Measurements from ENCODE around the gene PLEKHM3. TPM values are rescaled to one million over a fixed set of nuclear protein-coding genes. Genes with fewer than 3 reads are reported as not detected.

Gene PLEKHM3
- total RNA-seq, 1 experiment from 2014 or later: 8.4 TPM

DNA sequence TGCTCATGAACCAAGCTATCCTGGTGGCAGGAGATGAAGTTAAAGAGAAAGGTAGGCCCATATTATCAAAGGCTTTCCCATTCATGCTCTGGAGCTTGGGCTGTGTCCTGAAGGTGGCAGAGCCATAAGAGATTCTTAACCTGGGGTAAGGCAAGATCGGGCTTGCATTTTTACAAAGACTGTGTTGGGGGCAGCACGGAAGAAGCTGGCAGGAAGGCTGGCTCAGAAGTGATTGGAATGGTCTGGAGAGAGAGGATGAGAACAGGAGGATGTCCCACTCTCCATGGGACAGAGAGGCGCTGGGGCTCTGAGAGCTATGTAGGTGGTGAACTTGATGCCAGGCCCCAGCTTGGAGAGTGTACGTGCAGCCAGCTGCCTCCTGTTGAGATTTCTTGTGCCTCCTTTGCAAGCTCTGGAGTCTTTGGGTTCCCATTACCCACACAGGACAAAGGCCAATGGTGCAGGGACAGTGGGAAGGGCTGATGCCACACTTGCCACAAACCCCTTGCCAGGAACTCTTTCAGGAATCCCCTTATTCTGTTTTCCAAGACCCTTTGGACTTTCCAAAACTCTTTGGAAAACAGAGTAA lies 215.0 kb downstream of the PLEKHM3 start:
- H4K20me1 ChIP-seq (ENCODE audit: insufficient read depth): no peaks in the 10 kb centered on the region
- no peaks in the 10 kb centered on the region for H3K9me2 ChIP-seq (ENCODE audit: insufficient read depth)
- no peaks in the 10 kb centered on the region for H3K9me3 ChIP-seq (ENCODE audit: insufficient read depth, low read depth)
- no peak for DNase-seq
- BruUV-seq (replicated peaks): no TSS peak
- H2AFZ ChIP-seq: 0 out of 2 replicates have a peak overlapping the region, but pooled peaks have one; percentile 60
- ChIA-PET CTCF (interaction anchor here (1.0 kb wide), 1 partner anchor 18 kb away, joined by 4 read pairs; no protein-coding TSS in a partner anchor), POLR2A (ENCODE audit: unreplicated experiment) (interaction anchor here (0.6 kb wide), 1 partner anchor 1615 kb away, joined by 7 read pairs; no protein-coding TSS in a partner anchor)
- no peaks in the 10 kb centered on the region for H3K79me2 ChIP-seq (ENCODE audit: low read depth)
- H3K4me3 ChIP-seq: peak overlapping the region; percentile 16; the same call in 1 of the 2 replicates
- peak overlapping the region; percentile 64 for H3K27ac ChIP-seq
- peaks cover 20% of the 10 kb centered on the region; the same call in 1 of the 2 replicates for H3F3A ChIP-seq (ENCODE audit: insufficient read depth, low read depth)
- no peaks in the 10 kb centered on the region for H3K36me3 ChIP-seq (ENCODE audit: low read depth)
- no peak for TF ChIP-seq EZH2 (IDR thresholded peaks at IDR 0.05; ENCODE audit: low read depth)
- TF ChIP-seq, protein P1, sequence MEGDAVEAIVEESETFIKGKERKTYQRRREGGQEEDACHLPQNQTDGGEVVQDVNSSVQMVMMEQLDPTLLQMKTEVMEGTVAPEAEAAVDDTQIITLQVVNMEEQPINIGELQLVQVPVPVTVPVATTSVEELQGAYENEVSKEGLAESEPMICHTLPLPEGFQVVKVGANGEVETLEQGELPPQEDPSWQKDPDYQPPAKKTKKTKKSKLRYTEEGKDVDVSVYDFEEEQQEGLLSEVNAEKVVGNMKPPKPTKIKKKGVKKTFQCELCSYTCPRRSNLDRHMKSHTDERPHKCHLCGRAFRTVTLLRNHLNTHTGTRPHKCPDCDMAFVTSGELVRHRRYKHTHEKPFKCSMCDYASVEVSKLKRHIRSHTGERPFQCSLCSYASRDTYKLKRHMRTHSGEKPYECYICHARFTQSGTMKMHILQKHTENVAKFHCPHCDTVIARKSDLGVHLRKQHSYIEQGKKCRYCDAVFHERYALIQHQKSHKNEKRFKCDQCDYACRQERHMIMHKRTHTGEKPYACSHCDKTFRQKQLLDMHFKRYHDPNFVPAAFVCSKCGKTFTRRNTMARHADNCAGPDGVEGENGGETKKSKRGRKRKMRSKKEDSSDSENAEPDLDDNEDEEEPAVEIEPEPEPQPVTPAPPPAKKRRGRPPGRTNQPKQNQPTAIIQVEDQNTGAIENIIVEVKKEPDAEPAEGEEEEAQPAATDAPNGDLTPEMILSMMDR (conservative IDR thresholded peaks at IDR 0.05): no peak
- intact Hi-C loops (cut with micrococcal nuclease; ENCODE audit: unreplicated experiment): no loop called here
- no peaks in the 10 kb centered on the region for H3K27me3 ChIP-seq (ENCODE audit: insufficient read depth, low read depth)
- H3K4me2 ChIP-seq: peak overlapping the region; percentile 54
- peaks cover 31% of the 10 kb centered on the region for H3K4me1 ChIP-seq (replicated peaks; ENCODE audit: insufficient read depth)

DNA sequence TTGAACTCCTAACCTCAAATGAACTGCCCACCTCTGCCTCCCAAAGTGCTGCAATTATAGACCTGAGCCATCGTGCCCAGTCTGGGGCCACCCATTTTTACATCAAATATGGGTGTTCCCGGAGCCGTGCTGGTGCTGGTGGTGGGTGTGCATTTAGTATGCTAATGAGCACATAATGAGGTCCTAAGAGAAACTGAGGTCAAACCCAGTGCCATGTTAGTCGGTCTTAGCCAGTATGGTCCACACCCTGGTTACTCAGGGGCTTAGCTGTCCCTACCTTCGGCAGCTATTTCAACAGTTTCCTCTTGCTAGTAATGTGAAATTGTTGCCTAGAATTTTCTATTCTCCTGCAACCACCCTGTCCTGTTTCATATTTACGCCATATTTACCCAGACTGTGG lies 217.2 kb downstream of the PLEKHM3 start:
- ChIA-PET CTCF (no interaction called here), POLR2A (ENCODE audit: unreplicated experiment) (no interaction called here)
- DNase-seq: no peak
- no TSS peak for BruUV-seq (replicated peaks)
- H3K4me2 ChIP-seq: no peak overlapping the region
- H3K9me3 ChIP-seq (ENCODE audit: insufficient read depth, low read depth): no peaks in the 10 kb centered on the region
- H3K27ac ChIP-seq: no peak overlapping the region
- no peaks in the 10 kb centered on the region for H4K20me1 ChIP-seq (ENCODE audit: insufficient read depth)
- H3F3A ChIP-seq (ENCODE audit: insufficient read depth, low read depth): peaks cover 20% of the 10 kb centered on the region; the same call in 1 of the 2 replicates
- H3K36me3 ChIP-seq (ENCODE audit: low read depth): no peaks in the 10 kb centered on the region
- no peaks in the 10 kb centered on the region for H3K79me2 ChIP-seq (ENCODE audit: low read depth)
- no peak overlapping the region for H3K4me3 ChIP-seq
- intact Hi-C loops (cut with micrococcal nuclease; ENCODE audit: unreplicated experiment): no loop called here
- H3K27me3 ChIP-seq (ENCODE audit: insufficient read depth, low read depth): no peaks in the 10 kb centered on the region
- H3K9me2 ChIP-seq (ENCODE audit: insufficient read depth): no peaks in the 10 kb centered on the region
- peaks cover 32% of the 10 kb centered on the region for H3K4me1 ChIP-seq (replicated peaks; ENCODE audit: insufficient read depth)
- H2AFZ ChIP-seq: no peak overlapping the region
- TF ChIP-seq, protein P1 (conservative IDR thresholded peaks at IDR 0.05): no peak
- no peak for TF ChIP-seq EZH2 (IDR thresholded peaks at IDR 0.05; ENCODE audit: low read depth)

DNA sequence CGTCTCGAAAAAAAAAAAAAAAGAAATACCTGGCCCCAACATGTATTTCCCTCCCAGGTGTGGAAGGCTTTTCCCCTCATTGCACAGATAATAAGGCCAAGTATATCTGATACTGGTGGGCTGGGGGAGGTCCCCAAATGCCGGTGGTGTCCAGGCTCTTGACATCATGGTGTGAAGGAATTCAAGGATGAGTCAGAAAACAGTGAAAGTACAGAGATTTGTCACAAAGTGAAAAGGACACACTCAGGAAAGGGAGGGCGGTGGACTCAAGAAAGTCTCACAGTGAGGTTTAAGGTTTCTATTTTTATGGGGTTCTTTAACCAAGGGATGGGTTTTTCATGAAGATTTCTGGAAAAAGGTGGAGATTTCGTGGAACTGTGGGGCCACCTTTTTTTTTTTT lies 217.8 kb downstream of the PLEKHM3 start:
- Histone ChIP-seq H3K9me2 (ENCODE audit: insufficient read depth) (no peaks in the 10 kb centered on the region), H2AFZ (no peak overlapping the region), H3K27me3 (ENCODE audit: insufficient read depth, low read depth) (no peaks in the 10 kb centered on the region), H3K4me2 (no peak overlapping the region), H3K79me2 (ENCODE audit: low read depth) (no peaks in the 10 kb centered on the region), H3K4me3 (no peak overlapping the region), H3K4me1 (replicated peaks; ENCODE audit: insufficient read depth) (peaks cover 32% of the 10 kb centered on the region), H3K27ac (no peak overlapping the region), H3K9me3 (ENCODE audit: insufficient read depth, low read depth) (no peaks in the 10 kb centered on the region), H3K36me3 (ENCODE audit: low read depth) (no peaks in the 10 kb centered on the region), H4K20me1 (ENCODE audit: insufficient read depth) (no peaks in the 10 kb centered on the region), H3F3A (ENCODE audit: insufficient read depth, low read depth) (peaks cover 20% of the 10 kb centered on the region; the same call in 1 of the 2 replicates)
- DNase-seq: no peak
- no TSS peak for BruUV-seq (replicated peaks)
- intact Hi-C loops (cut with micrococcal nuclease; ENCODE audit: unreplicated experiment): no loop called here
- TF ChIP-seq, protein P1 (conservative IDR thresholded peaks at IDR 0.05): no peak
- TF ChIP-seq EZH2 (IDR thresholded peaks at IDR 0.05; ENCODE audit: low read depth): no peak
- ChIA-PET CTCF (no interaction called here), POLR2A (ENCODE audit: unreplicated experiment) (no interaction called here)
